Left ventricle myocardium inferior (tissue), 1 donor: ENCODE data around the gene CKLF. TPM values are rescaled to one million over a fixed set of nuclear protein-coding genes. Genes with fewer than 3 reads are reported as not detected.

ENCODE experiments used
- DNase-seq: peaks from one replicate; pipeline ENCODE4 v3.0.0-alpha.2; 2020
- H3K27ac ChIP-seq: fragments of 200-600 bp; replicated peaks from 2 replicates; pipeline ENCODE4 v1.8.0; 2021
- H3K27me3 ChIP-seq: fragments of 200-600 bp; 2 replicates; pipeline ENCODE4 v1.8.0; 2021; ENCODE audit warnings: low read depth
- H3K36me3 ChIP-seq: fragments of 200-600 bp; 2 replicates; pipeline ENCODE4 v1.8.0; 2021
- H3K4me1 ChIP-seq: fragments of 200-600 bp; 2 replicates; pipeline ENCODE4 v1.8.0; 2021
- H3K4me3 ChIP-seq: fragments of 200-600 bp; 2 replicates; pipeline ENCODE4 v1.8.0; 2021; ENCODE audit warnings: mild to moderate bottlenecking, moderate library complexity
- H3K9me3 ChIP-seq: fragments of 200-600 bp; replicated peaks from 2 replicates; pipeline ENCODE4 v1.8.0; 2021
- intact Hi-C: fragments of 100-400 bp; cut with micrococcal nuclease; formaldehyde crosslinking; loops from one replicate; pipeline ENCODE4 v1.11.0; 2022
- total RNA-seq: library from RNA; stranded (reverse); fragmentation: NEBNext Ultra II Directional; extraction: Animal tissue kit (Norgen Biotek cat#: 25700); gene quantifications from one replicate; pipeline ENCODE4 v1.2.1, GENCODE V29; 2021
- TF ChIP-seq, protein P1 (sequence below): fragments of 200-600 bp; IDR thresholded peaks from 2 replicates; pipeline ENCODE4 v1.8.0; 2021; ENCODE audit warnings: antibody characterized with exemption, mild to moderate bottlenecking, borderline replicate concordance
- donor health status: DM: no; HTN: yes; CAD: no; lungs with severe emphysema.

The CKLF gene
- total RNA-seq, 1 donor from 2014 or later, result 7.8 TPM

DNA sequence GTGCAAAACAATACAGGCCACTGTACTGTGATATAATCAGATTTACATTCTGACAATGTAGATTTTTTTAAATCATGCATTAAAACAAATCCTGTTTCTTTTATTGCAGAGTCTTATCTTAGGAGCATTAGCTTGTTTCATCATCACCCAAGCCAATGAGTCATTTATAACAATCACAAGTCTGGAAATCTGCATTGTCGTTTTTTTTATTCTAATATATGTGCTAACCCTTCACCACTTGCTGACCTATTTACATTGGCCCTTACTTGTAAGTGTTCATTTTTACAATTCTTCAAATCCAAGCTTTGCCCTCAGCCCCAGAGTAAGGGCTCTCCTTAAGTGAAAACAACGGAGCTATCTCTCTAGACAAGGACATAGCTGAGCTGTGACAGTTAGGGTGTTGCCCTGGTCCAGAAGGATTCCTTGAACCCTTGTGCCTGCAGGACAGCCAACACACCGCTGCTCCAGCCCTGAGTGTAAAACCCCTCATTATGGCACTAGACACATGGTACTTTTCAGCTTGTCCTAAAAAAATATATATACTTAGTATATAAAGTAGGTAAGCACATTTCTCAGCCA, 17.5 kb downstream of the CKLF start:
- H3K9me3 ChIP-seq, result no peaks in the 10 kb centered on the region
- H3K27ac ChIP-seq, result no peak overlapping the region
- no peaks in the 10 kb centered on the region for H3K27me3 ChIP-seq
- H3K4me3 ChIP-seq, result no peak overlapping the region
- peaks cover 4% of the 10 kb centered on the region for H3K4me1 ChIP-seq
- TF ChIP-seq, protein P1, sequence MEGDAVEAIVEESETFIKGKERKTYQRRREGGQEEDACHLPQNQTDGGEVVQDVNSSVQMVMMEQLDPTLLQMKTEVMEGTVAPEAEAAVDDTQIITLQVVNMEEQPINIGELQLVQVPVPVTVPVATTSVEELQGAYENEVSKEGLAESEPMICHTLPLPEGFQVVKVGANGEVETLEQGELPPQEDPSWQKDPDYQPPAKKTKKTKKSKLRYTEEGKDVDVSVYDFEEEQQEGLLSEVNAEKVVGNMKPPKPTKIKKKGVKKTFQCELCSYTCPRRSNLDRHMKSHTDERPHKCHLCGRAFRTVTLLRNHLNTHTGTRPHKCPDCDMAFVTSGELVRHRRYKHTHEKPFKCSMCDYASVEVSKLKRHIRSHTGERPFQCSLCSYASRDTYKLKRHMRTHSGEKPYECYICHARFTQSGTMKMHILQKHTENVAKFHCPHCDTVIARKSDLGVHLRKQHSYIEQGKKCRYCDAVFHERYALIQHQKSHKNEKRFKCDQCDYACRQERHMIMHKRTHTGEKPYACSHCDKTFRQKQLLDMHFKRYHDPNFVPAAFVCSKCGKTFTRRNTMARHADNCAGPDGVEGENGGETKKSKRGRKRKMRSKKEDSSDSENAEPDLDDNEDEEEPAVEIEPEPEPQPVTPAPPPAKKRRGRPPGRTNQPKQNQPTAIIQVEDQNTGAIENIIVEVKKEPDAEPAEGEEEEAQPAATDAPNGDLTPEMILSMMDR, result no peak
- DNase-seq, result no peak
- H3K36me3 ChIP-seq, result peaks cover 14% of the 10 kb centered on the region
- intact Hi-C loops, result no loop called here

DNA sequence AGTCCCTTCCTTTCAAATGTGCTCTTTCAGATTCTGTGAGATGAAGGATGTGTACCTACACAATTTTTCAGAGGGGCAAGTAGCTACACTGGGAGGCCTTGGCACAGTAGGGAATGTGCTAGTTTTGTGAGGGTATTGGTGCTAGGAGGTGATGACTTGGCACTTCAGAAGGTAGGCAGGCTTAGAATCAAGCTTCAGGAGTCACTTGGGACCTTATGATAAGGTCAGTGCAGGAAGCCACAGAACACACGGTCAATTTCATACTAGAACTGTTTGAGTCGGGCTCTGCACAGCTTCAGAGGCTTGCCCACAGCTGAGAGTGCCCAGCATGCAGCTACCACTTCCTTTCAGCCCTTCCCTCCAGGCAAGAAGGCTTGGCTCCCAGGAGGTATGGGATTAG, 20.0 kb downstream of the CKLF start:
- intact Hi-C loops, result no loop called here
- H3K36me3 ChIP-seq, result peaks cover under 1% of the 10 kb centered on the region
- DNase-seq, result no peak
- H3K27ac ChIP-seq, result no peak overlapping the region
- peaks cover 7% of the 10 kb centered on the region for H3K27me3 ChIP-seq
- H3K4me1 ChIP-seq, result peaks cover 16% of the 10 kb centered on the region
- no peak overlapping the region for H3K4me3 ChIP-seq
- H3K9me3 ChIP-seq, result no peaks in the 10 kb centered on the region
- TF ChIP-seq, protein P1, result no peak

DNA sequence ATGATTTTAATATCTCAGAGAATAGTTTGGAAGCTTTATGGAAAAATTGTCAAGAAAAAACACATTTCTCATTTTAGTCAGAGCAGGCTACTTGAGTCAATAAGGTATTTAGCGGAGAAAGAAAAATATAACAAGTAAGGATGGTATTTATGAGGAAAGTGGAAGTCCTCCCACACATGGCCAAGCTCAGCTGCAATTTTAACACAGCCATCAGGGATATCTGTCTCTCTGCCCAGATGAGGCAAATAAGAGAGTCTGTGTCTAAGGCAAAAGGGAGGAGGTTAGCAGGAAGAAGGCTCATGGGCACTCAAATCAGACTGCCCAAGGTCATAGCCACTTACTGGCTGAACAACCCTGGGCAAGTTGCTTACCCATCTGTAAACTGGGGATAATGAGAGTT, 21.7 kb downstream of the CKLF start:
- peaks cover 24% of the 10 kb centered on the region for H3K27me3 ChIP-seq
- H3K27ac ChIP-seq, result no peak overlapping the region
- H3K9me3 ChIP-seq, result no peaks in the 10 kb centered on the region
- TF ChIP-seq, protein P1, result no peak
- no peak overlapping the region for H3K4me3 ChIP-seq
- no peak for DNase-seq
- H3K4me1 ChIP-seq, result peaks cover 28% of the 10 kb centered on the region
- no peaks in the 10 kb centered on the region for H3K36me3 ChIP-seq
- intact Hi-C loops, result no loop called here

DNA sequence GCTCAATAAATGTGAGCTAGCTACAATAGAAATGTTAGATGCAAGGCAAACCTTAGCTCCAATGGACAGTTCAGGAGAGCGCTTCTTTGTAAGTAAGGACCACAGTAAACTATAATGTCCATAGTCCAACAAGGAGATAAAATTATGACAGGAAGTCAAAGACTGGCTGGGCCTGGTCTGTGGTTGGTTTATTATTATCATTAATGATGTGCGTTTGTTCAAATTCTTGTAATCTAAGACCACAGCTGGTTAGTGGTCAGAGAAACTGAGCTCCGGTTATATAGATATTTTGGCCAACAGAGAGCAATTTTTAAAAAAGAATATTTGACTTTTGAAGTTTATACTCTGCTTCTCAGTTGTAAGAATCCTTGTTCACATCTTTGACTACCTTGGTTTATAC, 22.2 kb downstream of the CKLF start:
- peaks cover 28% of the 10 kb centered on the region for H3K4me1 ChIP-seq

DNA sequence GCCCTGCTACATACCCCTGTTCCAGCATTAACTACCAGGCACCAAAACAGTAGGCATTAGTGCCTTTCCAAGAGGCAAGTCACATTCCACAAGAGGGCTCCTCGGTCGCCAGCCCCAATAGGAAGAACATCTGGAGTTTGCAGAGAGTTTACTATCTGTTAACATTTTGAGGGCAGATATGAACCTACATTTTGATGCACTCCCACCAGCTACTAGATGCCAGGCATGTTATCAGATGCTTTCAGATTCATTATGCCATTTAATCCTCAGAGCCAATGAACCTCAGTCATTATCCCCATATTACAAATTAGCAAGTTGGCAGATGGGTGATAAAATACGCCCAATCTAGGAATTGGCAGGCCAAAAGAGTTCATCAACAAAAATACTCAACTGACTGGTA, 22.7 kb downstream of the CKLF start:
- TF ChIP-seq, protein P1, result no peak
- no peak overlapping the region for H3K27ac ChIP-seq
- H3K4me1 ChIP-seq, result peaks cover 26% of the 10 kb centered on the region

More for the DNA sequence above, 22.2 kb downstream of the CKLF start:
- no peak overlapping the region for H3K27ac ChIP-seq
- no peaks in the 10 kb centered on the region for H3K36me3 ChIP-seq
- H3K4me3 ChIP-seq, result no peak overlapping the region
- peaks cover 29% of the 10 kb centered on the region for H3K27me3 ChIP-seq
- intact Hi-C loops, result no loop called here
- TF ChIP-seq, protein P1, result no peak
- DNase-seq, result no peak
- H3K9me3 ChIP-seq, result no peaks in the 10 kb centered on the region

More for the DNA sequence above, 22.7 kb downstream of the CKLF start:
- Histone ChIP-seq H3K9me3 (no peaks in the 10 kb centered on the region), H3K27me3 (peaks cover 29% of the 10 kb centered on the region), H3K36me3 (no peaks in the 10 kb centered on the region), H3K4me3 (no peak overlapping the region)
- no peak for DNase-seq
- intact Hi-C loops, result no loop called here
